SKM-1 (cell line): ENCODE data around the gene TRMO.

Source experiments
- DNase-seq: peaks from one replicate; lab custom pipeline; 2025; ENCODE audit not compliant: unreplicated experiment; lab: John Stamatoyannopoulos, UW

The TRMO gene

DNA sequence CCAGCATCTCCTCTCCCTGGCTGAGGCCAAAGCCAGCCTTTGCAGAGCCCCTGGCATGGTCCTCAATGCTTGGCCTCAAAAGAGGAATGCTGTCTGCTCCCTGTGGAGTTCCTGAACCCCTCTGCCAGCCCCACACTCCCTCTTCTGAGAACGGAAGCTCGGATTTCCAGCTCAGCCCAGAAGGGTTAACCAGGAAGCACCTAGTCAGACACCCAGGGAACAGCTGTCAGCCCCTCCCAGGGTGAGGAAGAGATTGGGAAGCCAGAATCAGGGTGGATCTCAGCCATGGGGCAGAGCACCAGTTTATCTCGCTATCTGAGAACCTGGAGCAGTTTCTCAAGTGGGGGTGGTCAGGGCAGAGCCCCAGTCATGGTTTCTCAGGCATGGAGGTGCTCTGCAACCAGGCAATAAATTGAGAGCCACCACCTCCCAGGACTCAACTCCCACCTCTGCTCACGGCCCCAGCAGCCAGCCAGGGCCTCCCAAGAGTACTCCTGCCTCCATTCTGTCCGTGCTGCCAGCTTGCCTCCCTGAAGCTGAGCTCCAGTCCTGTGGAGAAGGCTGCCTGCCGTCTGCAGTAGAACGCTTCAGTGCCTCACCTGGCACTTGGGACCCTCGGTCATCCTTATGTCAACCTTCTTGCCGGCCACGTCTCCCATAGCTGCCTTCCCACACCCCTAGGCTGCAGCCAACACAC lies 61.7 kb downstream of the TRMO start:
- DNase-seq, result no peak

DNA sequence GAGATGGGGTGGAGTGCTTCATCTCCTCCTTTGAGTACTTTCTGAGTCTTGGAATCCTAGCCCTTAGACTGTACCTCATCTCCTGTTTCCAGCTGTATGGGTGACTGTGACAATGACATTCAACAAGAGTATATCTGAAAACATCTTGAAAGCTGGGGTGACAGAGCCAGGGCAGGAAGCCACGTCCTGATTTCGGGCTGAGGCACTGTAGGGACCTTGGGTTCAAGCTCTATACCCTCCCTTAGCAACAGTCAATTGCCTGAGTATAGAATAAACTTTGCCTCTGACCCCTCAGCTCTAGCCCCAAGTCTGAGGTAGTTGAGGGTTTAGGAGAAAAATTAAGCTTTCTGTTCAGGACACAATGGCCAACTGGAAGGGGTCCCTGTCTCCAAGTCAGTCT lies 63.0 kb downstream of the TRMO start:
- no peak for DNase-seq

DNA sequence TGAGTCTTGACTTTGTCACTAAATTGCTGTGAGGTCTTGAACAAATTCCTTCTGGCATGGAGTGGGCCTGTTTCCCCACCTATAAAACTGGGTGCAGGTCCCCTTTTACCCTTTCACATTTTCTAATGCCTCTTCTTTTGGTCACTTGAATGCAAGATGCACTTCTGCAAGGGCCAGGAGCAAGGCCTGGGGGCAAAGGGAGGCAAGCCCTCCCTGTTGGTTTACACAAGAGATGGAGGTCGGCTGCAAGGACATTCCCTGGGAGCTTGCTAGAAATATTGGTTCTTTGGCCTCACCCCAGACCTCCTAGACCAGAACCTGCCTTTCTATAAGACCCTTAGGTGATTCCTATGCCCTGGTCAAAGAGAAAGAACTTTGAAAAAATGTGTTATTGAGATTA lies 63.5 kb downstream of the TRMO start:
- DNase-seq, result no peak

DNA sequence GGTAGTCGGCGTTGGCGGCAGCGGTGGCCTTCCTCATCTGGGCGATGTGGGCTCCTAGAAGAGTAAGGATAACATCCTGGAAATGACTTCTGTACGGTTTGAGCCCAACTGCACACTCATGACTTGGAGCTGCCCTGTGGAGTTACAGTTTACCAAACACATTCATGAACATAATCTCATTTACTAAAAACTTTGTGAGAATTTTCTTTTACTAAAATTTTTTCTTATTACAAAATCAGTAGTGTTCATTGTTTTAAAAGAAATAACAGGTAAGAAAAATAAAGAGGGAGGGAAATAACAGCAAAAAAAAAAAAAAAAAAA lies 63.9 kb downstream of the TRMO start:
- DNase-seq, result no peak

DNA sequence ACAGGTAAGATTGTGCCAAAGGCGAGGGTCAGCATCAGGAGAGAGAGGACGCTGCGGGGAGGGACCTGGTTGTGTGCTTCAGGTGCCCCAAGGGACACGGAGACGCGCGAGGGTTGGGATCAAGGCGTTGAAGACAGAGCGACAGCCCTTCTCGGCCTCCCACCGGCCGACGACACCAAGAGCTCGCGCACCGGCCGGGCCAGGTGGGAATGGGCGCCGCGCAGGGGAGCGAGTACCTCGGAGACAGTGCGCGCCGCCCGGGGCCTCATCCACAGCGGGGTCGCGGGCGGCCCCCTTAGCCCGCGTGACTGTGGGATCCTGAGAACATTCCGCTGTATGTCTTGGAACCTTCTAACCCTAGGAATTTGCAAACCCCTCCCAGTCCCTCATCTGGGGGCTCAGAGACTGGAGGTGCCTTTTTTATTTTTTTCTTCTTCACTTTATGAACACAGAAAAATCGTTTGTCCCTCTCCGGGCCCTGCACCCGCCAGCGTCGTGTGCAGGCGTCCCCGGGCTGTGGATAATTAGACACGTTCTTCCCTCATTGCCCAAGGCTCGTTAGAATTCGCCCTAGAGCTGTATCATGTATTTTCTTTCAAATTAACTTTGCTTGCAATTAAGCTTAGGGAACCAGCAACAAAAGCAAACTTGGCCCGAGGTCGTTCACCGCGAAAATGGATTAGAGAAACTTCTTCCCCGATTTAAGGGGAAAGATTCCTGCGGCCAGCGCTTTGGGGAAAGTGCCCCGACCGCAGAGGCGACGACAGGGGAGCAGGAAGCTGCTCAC lies 64.5 kb downstream of the TRMO start:
- no peak for DNase-seq

DNA sequence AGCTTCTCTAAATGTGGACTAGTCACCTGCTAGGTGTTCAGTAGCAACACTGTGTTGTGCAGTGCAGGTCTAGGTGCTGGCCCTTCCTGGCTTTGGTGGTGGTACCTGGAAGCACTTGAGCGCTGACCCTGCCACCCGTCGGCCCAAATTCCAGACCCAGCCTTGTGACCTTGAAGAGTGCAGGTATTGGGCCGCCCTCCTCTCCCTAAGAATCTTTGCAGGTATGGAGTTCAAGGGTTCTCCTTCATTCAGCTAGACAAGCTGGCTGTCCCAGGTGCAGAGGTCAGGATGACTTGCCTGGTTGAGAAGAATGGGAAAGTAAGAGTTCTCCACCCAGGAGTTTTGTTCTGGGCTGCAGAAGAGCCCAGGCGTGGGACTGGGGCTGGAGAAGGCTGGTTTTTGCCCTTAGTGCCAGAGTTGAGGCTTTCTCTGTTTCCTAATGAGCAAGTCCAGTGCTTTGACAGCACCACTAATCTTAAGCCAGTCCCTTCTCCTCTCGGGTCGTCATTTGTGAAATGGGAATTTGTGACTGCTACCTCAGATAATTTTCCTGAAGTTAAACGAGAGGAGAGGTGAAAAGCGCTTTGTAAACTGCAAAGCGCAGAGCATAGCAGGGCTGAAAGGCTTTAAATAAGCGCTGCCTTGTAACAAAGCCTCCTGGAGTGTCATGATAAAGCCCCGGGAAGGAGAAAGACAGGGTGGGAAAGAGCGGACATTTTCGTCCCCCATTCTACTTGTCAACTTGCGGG lies 65.3 kb downstream of the TRMO start:
- no peak for DNase-seq

DNA sequence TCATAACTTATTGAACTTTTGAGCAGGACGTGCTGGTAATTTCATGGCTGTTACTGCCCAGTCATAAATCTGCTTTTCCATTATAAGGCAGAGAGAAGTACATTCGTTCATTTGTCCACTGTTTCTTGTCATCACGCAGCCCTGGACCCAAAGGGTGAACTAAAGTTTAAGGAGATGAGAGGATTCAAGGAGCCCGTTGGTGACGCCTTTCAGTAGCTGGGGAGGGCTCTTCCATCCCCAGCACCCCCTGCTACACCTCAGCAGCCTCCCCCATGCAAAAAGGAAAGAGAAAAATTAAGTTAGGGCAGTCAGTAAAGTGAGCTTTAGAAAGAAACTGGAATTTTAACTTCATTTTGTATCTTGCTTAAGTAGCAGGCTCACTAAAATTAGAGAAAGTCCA lies 66.4 kb downstream of the TRMO start:
- no peak for DNase-seq

DNA sequence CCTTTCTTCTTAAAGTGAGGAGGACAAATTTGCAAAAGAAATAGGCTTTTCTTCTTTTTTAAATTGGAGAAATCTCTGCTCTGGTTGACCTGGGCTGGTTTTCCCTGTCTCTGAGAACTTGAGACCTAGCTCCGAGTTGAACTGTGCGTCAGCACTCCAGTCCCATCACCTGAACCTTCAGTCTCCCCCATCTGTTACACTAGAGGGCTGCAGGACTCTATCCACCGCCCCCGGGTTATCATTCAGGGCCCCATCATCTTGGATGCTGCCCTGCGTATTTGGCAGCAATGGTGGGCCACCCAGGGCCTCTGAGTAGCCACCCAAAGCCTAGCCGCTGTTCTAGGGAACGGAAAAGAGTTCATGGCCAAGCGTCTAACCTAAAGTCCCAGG lies 66.8 kb downstream of the TRMO start:
- no peak for DNase-seq

DNA sequence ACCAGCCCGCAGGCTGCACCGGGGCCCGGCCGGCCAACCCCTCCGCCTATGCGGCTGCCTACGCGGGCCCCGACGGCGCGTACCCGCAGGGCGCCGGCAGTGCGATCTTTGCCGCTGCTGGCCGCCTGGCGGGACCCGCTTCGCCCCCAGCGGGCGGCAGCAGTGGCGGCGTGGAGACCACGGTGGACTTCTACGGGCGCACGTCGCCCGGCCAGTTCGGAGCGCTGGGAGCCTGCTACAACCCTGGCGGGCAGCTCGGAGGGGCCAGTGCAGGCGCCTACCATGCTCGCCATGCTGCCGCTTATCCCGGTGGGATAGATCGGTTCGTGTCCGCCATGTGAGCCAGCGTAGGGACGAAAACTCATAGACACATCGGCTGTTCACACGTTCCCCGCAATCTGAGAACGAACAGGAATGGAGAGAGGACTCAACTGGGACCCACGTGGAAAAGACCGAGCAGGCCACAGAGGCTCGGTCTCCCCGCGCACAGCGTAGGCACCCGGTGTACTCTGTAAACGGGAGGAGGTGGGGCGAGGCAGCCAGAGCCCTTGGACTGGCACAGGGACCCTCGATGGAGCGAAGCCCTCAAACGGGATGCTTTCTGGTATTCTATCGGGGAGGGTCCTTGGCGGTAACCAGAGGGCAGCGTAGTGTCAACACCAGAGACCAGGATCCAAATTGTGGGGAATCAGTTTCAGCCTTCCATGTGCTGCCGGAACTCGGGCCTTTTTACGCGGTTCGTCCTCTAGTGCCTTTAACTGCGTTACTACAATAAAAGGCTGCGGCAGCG lies 67.4 kb downstream of the TRMO start:
- no peak for DNase-seq
